Thymus (tissue), 11 donors: ENCODE measurements around the gene EXOC4. TPM values are rescaled to one million over a fixed set of nuclear protein-coding genes. Genes with fewer than 3 reads are reported as not detected.

Experiments used
- DNase-seq, 9 donors: peaks; one replicate each; pipeline ENCODE4 v3.0.0-alpha.2; 2013; ENCODE audit warnings: low spot score in 9 of 9, low read depth in 6 of 9, missing footprints in 1 of 9
- H3K27ac ChIP-seq, 2 donors: one replicate each; pipeline ENCODE4 v1.5.1; 2013; ENCODE audit warnings: control low read depth in 1 of 2, low read depth in 1 of 2, low read length in 1 of 2, mild to moderate bottlenecking in 1 of 2, moderate library complexity in 1 of 2
- H3K27me3 ChIP-seq, 2 donors: one replicate each; pipeline ENCODE4 v1.5.1; 2013; ENCODE audit warnings: low read length in 1 of 2; ENCODE audit not compliant: control insufficient read depth in 2 of 2, insufficient read depth in 1 of 2
- H3K36me3 ChIP-seq, 2 donors: one replicate each; pipeline ENCODE4 v1.5.1; 2013; ENCODE audit warnings: low read length in 1 of 2, mild to moderate bottlenecking in 1 of 2, moderate library complexity in 1 of 2; ENCODE audit not compliant: control insufficient read depth in 2 of 2, insufficient read depth in 2 of 2
- H3K4me1 ChIP-seq, 2 donors: one replicate each; pipeline ENCODE4 v1.5.1; 2013; ENCODE audit warnings: low read length in 2 of 2; ENCODE audit not compliant: control insufficient read depth in 2 of 2, insufficient read depth in 2 of 2
- H3K4me3 ChIP-seq, 2 donors: one replicate each; pipeline ENCODE4 v1.5.1; 2013; ENCODE audit warnings: low read length in 2 of 2, control low read depth in 1 of 2, mild to moderate bottlenecking in 1 of 2
- H3K9me3 ChIP-seq, 2 donors: one replicate each; pipeline ENCODE4 v1.5.1; 2013; ENCODE audit warnings: low read length in 1 of 2, mild to moderate bottlenecking in 1 of 2; ENCODE audit not compliant: control insufficient read depth in 2 of 2, insufficient read depth in 1 of 2
- whole genome bisulfite sequencing: extraction: QIAGEN DNeasy Blood & Tissue Kit; methylation state at CpG from one replicate; pipeline ENCODE4 v1.1.7; 2013; 5-methylcytosine and 5-hydroxymethylcytosine counted together
- polyA plus RNA-seq: library from polyadenylated mRNA; stranded (reverse); fragments of 200-250 nt; gene quantifications from one replicate; pipeline ENCODE4 v1.2.3, GENCODE V29; 2013
- total RNA-seq: library from RNA; stranded (reverse); fragments of 120-200 nt; gene quantifications from one replicate; pipeline ENCODE4 v1.2.4, GENCODE V29; 2013
- donor health status: healthy.

Gene EXOC4
- total and polyA plus RNA-seq, 2 donors: 25.5 to 51.2 TPM

DNA sequence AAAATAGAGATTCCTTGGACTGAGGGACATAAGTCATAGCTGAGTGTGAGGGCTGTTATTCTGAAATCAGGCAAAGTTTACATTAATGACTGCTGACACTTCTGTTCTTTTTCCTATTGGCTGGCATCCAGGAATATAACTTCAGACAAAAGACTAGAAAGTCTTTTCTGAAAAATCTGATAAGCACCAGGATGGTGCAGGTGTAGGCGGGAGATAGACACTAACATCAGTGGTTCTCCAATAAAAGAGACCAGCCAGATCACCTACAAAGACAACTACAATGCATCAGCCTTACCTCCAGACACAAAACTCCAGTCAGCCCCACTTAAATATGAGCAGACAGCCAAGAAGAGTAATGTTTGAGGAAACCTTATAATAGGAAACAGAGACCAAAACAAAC, 705.9 kb downstream of the EXOC4 start:
- 91% methylated on average over 1 of the region's 1 CpG for WGBS
- Histone ChIP-seq H3K36me3 (peaks cover 0 to 5% of the 10 kb centered on the region in 2 donors), H3K4me3 (no peak overlapping the region), H3K9me3 (peaks cover 0 to 16% of the 10 kb centered on the region in 2 donors), H3K27ac (no peak overlapping the region), H3K4me1 (peaks cover 0 to 2% of the 10 kb centered on the region in 2 donors), H3K27me3 (no peaks in the 10 kb centered on the region)
- DNase-seq: no peak

DNA sequence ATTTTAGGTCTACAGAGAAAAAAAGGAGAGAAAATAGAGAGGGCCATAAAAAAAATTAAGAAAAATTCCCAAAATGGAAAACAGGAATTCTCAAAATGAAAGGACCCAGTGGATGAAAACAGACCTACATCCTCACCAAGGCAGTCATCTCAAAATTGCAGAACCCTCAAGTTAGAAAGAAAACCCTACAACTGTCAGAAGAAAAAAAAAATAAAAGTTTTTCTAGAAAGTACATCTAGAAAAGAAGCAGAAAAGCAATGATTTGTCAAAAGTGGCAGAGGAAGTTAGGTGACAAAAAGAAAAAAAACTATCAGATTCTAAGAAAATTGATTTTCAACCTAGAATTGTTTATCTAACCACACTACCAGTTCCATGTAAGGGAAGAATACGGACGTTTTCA, 706.6 kb downstream of the EXOC4 start:
- peaks cover 0 to 14% of the 10 kb centered on the region in 2 donors for H3K9me3 ChIP-seq
- 92% methylated on average over 2 of the region's 2 CpGs for whole genome bisulfite sequencing
- DNase-seq: no peak
- H3K27ac ChIP-seq: no peak overlapping the region
- no peaks in the 10 kb centered on the region for H3K27me3 ChIP-seq
- H3K4me1 ChIP-seq: peaks cover 0 to 2% of the 10 kb centered on the region in 2 donors
- peaks cover 0 to 4% of the 10 kb centered on the region in 2 donors for H3K36me3 ChIP-seq
- no peak overlapping the region for H3K4me3 ChIP-seq

DNA sequence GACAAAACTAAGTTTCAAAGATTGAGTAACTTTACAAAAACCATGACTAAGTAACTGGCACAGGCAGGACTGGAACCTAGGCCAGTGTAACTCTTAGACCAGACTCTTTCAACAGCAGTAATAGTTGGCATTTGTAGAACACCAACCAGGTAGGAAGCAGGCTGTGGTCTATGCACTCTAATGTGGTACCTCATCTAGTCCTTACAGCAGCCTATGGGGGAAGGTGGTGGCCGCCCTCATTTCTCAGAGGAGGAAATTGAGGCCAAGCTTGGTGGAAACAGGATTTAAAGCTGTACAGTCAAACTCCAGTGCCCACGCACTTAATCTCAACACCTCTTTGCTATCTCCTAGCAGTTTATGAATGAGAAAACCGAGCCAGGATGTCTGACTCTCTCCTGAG, 708.8 kb downstream of the EXOC4 start:
- DNase-seq: peak in 4 of 9 donors; percentile 13 to 51 (median 24)
- 84% methylated on average over 3 of the region's 3 CpGs for WGBS

DNA sequence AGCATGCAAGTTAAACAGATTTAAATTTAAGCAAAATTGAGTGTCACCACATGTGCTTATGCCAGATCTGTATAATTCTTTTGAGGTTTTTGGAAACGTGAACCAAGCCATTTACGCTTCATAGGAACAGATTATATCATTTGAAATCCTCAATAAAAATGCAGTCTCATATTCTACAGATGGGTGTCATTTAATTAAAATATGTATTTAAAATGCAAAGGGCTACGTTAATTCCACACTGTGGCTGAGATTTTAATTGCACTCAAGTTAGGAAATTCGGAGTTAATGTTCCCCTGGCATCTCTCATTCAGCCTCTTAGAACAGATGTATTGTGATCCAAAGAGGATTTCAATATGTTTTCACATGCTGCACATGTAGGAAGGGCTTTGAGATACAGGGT, 709.8 kb downstream of the EXOC4 start:
- peaks cover 0 to 2% of the 10 kb centered on the region in 2 donors for H3K4me1 ChIP-seq
- H3K9me3 ChIP-seq: no peaks in the 10 kb centered on the region
- DNase-seq: no peak
- H3K27me3 ChIP-seq: no peaks in the 10 kb centered on the region
- H3K27ac ChIP-seq: no peak overlapping the region
- H3K36me3 ChIP-seq: no peaks in the 10 kb centered on the region
- WGBS: 96% methylated on average over 4 of the region's 4 CpGs
- H3K4me3 ChIP-seq: no peak overlapping the region

More for the DNA sequence above, 708.8 kb downstream of the EXOC4 start:
- H3K4me3 ChIP-seq: no peak overlapping the region
- no peaks in the 10 kb centered on the region for H3K36me3 ChIP-seq
- no peaks in the 10 kb centered on the region for H3K27me3 ChIP-seq
- peaks cover 0 to 2% of the 10 kb centered on the region in 2 donors for H3K4me1 ChIP-seq
- no peak overlapping the region for H3K27ac ChIP-seq
- H3K9me3 ChIP-seq: no peaks in the 10 kb centered on the region

DNA sequence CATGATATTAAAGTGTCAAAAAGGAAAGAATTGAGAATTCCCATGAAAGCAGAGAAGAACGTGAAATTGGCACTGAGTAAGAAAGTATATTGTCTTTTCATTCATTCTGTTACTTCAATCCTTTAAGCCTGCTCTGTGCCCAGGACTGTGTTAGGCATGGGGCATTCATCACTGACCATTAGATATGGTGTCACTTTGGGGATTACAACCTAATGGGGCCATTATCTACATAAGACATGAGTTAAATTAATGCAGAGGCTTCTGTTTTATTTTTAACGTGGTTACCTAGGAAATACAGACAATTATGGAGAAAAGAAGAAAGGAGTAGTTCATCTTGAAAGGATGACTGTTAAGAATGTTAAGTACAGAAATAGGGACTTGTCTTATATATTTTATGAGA, 710.8 kb downstream of the EXOC4 start:
- WGBS: 96% methylated on average over 2 of the region's 2 CpGs
- no peaks in the 10 kb centered on the region for H3K9me3 ChIP-seq
- DNase-seq: no peak
- H3K4me1 ChIP-seq: peaks cover 0 to 2% of the 10 kb centered on the region in 2 donors
- no peak overlapping the region for H3K4me3 ChIP-seq
- no peaks in the 10 kb centered on the region for H3K36me3 ChIP-seq
- H3K27ac ChIP-seq: no peak overlapping the region
- H3K27me3 ChIP-seq: no peaks in the 10 kb centered on the region

DNA sequence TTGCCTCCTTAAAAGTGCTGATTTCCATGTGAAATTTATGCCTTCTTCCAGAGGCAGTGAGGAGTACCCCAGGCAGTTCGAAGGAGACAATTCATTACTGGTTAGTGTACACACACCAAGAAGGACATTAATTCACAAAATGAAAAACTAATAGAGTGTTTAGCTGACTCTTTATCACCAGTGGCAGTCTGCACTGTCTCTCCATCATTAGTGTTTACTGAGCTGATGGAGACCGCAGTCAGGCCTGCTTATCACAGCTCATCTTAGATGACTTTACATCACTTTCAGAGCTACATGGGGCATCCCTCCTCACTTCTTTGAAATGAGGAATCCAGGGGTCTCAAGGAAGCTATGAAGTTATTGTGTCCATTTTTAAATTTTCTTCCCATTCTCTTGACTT, 718.7 kb downstream of the EXOC4 start:
- Histone ChIP-seq H3K9me3 (no peaks in the 10 kb centered on the region), H3K27ac (no peak overlapping the region), H3K36me3 (no peaks in the 10 kb centered on the region), H3K4me3 (no peak overlapping the region), H3K27me3 (no peaks in the 10 kb centered on the region), H3K4me1 (no peaks in the 10 kb centered on the region)
- WGBS: 95% methylated on average over 2 of the region's 2 CpGs
- DNase-seq: no peak

DNA sequence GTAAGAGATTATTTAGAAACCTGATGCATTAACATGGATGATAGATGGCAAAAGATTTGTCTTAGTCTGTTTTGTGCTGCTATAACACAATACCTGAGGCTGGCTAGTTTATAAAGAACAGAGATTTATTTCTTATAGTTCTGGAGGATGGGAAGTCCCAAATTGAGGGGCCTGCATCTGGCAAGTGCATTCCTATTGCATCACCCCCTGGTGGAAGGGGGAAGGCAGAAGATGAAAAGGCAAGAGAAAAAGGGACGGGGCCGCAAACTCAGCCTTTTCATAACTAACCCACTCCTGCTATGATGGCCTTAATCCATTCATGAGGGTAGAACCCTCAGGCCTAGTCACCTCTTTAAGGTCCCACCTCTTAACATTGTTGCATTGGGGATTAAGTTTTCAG, 720.8 kb downstream of the EXOC4 start:
- peaks cover 3 to 4% of the 10 kb centered on the region in 2 donors for H3K4me1 ChIP-seq
- WGBS: 98% methylated on average over 2 of the region's 2 CpGs

DNA sequence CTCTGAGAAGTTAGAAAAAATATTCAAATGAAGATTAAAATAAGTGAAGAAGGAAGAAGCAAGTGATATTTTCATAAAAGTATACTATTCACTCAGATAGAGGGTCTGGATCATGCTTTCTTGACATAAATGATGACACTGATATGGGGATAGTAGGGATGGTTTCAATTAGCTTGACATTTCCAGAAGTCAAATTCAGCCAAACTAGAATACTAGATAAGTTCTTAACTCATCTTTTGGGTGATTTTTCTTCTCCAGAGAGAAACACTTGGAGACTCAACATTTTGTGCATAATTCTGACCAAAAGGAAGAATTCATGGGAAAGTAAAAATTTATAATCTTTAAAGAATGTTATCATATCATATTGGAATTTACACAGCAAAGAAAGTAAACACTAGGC, 722.3 kb downstream of the EXOC4 start:
- H3K9me3 ChIP-seq: no peaks in the 10 kb centered on the region
- no peak for DNase-seq

More for the DNA sequence above, 720.8 kb downstream of the EXOC4 start:
- DNase-seq: no peak
- no peaks in the 10 kb centered on the region for H3K27me3 ChIP-seq
- H3K27ac ChIP-seq: no peak overlapping the region
- no peaks in the 10 kb centered on the region for H3K9me3 ChIP-seq
- no peaks in the 10 kb centered on the region for H3K36me3 ChIP-seq
- H3K4me3 ChIP-seq: no peak overlapping the region

DNA sequence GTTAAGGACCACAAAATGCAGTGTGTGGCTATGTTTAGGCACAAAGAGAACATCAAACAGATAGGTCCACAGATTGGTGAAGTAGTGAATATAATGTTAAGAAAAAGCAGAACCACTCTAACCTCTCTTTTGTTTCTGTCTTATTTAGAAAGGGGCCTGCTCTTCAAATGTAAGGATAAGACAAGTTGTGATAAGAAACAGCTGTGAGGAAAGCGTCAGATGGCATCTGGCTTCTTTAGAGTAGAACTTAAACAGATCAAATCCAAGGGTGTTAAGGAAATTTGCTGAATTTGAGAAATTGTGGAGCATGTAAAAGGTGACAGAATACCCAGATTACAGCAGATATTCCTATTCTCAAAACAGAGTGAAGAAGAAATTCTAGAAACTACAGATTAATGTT, 723.3 kb downstream of the EXOC4 start:
- DNase-seq: no peak

More for the DNA sequence above, 722.3 kb downstream of the EXOC4 start:
- peaks cover 3 to 4% of the 10 kb centered on the region in 2 donors for H3K4me1 ChIP-seq
- H3K36me3 ChIP-seq: no peaks in the 10 kb centered on the region
- no peak overlapping the region for H3K4me3 ChIP-seq
- no peaks in the 10 kb centered on the region for H3K27me3 ChIP-seq
- H3K27ac ChIP-seq: no peak overlapping the region

More for the DNA sequence above, 723.3 kb downstream of the EXOC4 start:
- WGBS: 96% methylated on average over 1 of the region's 1 CpG
- Histone ChIP-seq H3K9me3 (no peaks in the 10 kb centered on the region), H3K27ac (no peak overlapping the region), H3K4me1 (peaks cover 3 to 4% of the 10 kb centered on the region in 2 donors), H3K36me3 (no peaks in the 10 kb centered on the region), H3K27me3 (no peaks in the 10 kb centered on the region), H3K4me3 (no peak overlapping the region)
